ENCODE results near the gene CDH4.
A peak's percentile ranks its signal among the peaks of the same experiment; 100 is the strongest.

The CDH4 gene

GRCh38 chr20:61868466-61869090 is 616.5 kb downstream of the CDH4 start:
- in situ Hi-C loops (cut with HindIII; ENCODE audit: low pct_unique_long_range_greater_than_20kb, low sequenced_read_pairs) = no loop called here
- no peak for TF ChIP-seq JUND (IDR thresholded peaks at IDR 0.05; ENCODE audit: low read depth)
- DNase-seq (ENCODE audit: low read depth in 1 of 2, low spot score in 1 of 2) = no peak

- in situ Hi-C loops (cut with HindIII; ENCODE audit: low pct_unique_long_range_greater_than_20kb, low sequenced_read_pairs) = no loop called here
- DNase-seq (ENCODE audit: low read depth in 1 of 2, low spot score in 1 of 2) = no peak
- no peak for TF ChIP-seq JUND (IDR thresholded peaks at IDR 0.05; ENCODE audit: low read depth)
Observed at GRCh38 chr20:61869750-61870507, 617.9 kb downstream of the CDH4 start.

GRCh38 chr20:61871160-61871559 is 619.1 kb downstream of the CDH4 start:
- in situ Hi-C loops (cut with HindIII; ENCODE audit: low pct_unique_long_range_greater_than_20kb, low sequenced_read_pairs) = no loop called here
- DNase-seq (ENCODE audit: low read depth in 1 of 2, low spot score in 1 of 2) = no peak
- TF ChIP-seq JUND (IDR thresholded peaks at IDR 0.05; ENCODE audit: low read depth) = no peak

GRCh38 chr20:61871913-61872312 is 619.9 kb downstream of the CDH4 start:
- DNase-seq (ENCODE audit: low read depth in 1 of 2, low spot score in 1 of 2) = no peak
- TF ChIP-seq JUND (IDR thresholded peaks at IDR 0.05; ENCODE audit: low read depth) = no peak
- in situ Hi-C loops (cut with HindIII; ENCODE audit: low pct_unique_long_range_greater_than_20kb, low sequenced_read_pairs) = no loop called here

GRCh38 chr20:61872371-61872900 is 620.4 kb downstream of the CDH4 start:
- no peak for TF ChIP-seq JUND (IDR thresholded peaks at IDR 0.05; ENCODE audit: low read depth)
- no peak for DNase-seq (ENCODE audit: low read depth in 1 of 2, low spot score in 1 of 2)
- in situ Hi-C loops (cut with HindIII; ENCODE audit: low pct_unique_long_range_greater_than_20kb, low sequenced_read_pairs) = no loop called here

GRCh38 chr20:61873651-61874420 is 621.8 kb downstream of the CDH4 start:
- no peak for TF ChIP-seq JUND (IDR thresholded peaks at IDR 0.05; ENCODE audit: low read depth)
- no peak for DNase-seq (ENCODE audit: low read depth in 1 of 2, low spot score in 1 of 2)
- in situ Hi-C loops (cut with HindIII; ENCODE audit: low pct_unique_long_range_greater_than_20kb, low sequenced_read_pairs) = no loop called here

GRCh38 chr20:61874421-61875068 is 622.5 kb downstream of the CDH4 start:
- in situ Hi-C loops (cut with HindIII; ENCODE audit: low pct_unique_long_range_greater_than_20kb, low sequenced_read_pairs) = no loop called here
- no peak for TF ChIP-seq JUND (IDR thresholded peaks at IDR 0.05; ENCODE audit: low read depth)

GRCh38 chr20:61875221-61875885 is 623.3 kb downstream of the CDH4 start:
- no peak for TF ChIP-seq JUND (IDR thresholded peaks at IDR 0.05; ENCODE audit: low read depth)
- DNase-seq (ENCODE audit: low read depth in 1 of 2, low spot score in 1 of 2) = peak; percentile 42 to 58
- in situ Hi-C loops (cut with HindIII; ENCODE audit: low pct_unique_long_range_greater_than_20kb, low sequenced_read_pairs) = no loop called here

More at GRCh38 chr20:61874421-61875068, 622.5 kb downstream of the CDH4 start:
- peak; percentile 90 to 94 for DNase-seq (ENCODE audit: low read depth in 1 of 2, low spot score in 1 of 2)

GRCh38 chr20:61875996-61876395 is 623.9 kb downstream of the CDH4 start:
- DNase-seq (ENCODE audit: low read depth in 1 of 2, low spot score in 1 of 2) = no peak
- in situ Hi-C loops (cut with HindIII; ENCODE audit: low pct_unique_long_range_greater_than_20kb, low sequenced_read_pairs) = no loop called here
- no peak for TF ChIP-seq JUND (IDR thresholded peaks at IDR 0.05; ENCODE audit: low read depth)

- DNase-seq (ENCODE audit: low read depth in 1 of 2, low spot score in 1 of 2) = no peak
- in situ Hi-C loops (cut with HindIII; ENCODE audit: low pct_unique_long_range_greater_than_20kb, low sequenced_read_pairs) = no loop called here
- no peak for TF ChIP-seq JUND (IDR thresholded peaks at IDR 0.05; ENCODE audit: low read depth)
Observed at GRCh38 chr20:61876952-61877728, 625.1 kb downstream of the CDH4 start.

GRCh38 chr20:61877776-61878477 is 625.9 kb downstream of the CDH4 start:
- no peak for TF ChIP-seq JUND (IDR thresholded peaks at IDR 0.05; ENCODE audit: low read depth)
- in situ Hi-C loops (cut with HindIII; ENCODE audit: low pct_unique_long_range_greater_than_20kb, low sequenced_read_pairs) = no loop called here
- DNase-seq (ENCODE audit: low read depth in 1 of 2, low spot score in 1 of 2) = no peak

All from T47D (cell line).